Thoracic aorta (tissue), 2 donors: ENCODE data around the gene CAD. TPM values are rescaled to one million over a fixed set of nuclear protein-coding genes. Genes with fewer than 3 reads are reported as not detected.

ENCODE experiments used
- ATAC-seq: fragments of 150-250 bp; one replicate; pipeline ENCODE4 v1.8.0; 2017; ENCODE audit warnings: low read depth; ENCODE audit not compliant: insufficient number of reproducible peaks, low FRiP score
- DNase-seq: peaks from one replicate; pipeline ENCODE4 v3.0.0-alpha.2; 2020; ENCODE audit warnings: low spot score
- H3K27ac ChIP-seq, 2 donors: fragments of 200-600 bp; sonication (generic); 1 replicate in 1 of 2; 2 replicates in 1 of 2; pipeline ENCODE4 v1.5.1; 2016; ENCODE audit warnings: mild to moderate bottlenecking in 2 of 2, moderate library complexity in 2 of 2
- H3K27me3 ChIP-seq: fragments of 200-600 bp; sonication (generic); replicated peaks from 2 replicates; pipeline ENCODE4 v1.6.0; 2016; ENCODE audit warnings: mild to moderate bottlenecking; ENCODE audit not compliant: insufficient read depth
- H3K36me3 ChIP-seq: fragments of 200-600 bp; sonication (generic); one replicate; pipeline ENCODE4 v1.5.1; 2016
- H3K4me1 ChIP-seq, 2 donors: fragments of 200-600 bp; sonication (generic); 1 replicate in 1 of 2; 2 replicates in 1 of 2; pipeline versions ENCODE4 v1.5.1 to v1.6.0; 2016; ENCODE audit warnings: low read depth in 2 of 2, mild to moderate bottlenecking in 1 of 2; ENCODE audit not compliant: control insufficient read depth in 1 of 2
- H3K4me3 ChIP-seq: fragments of 200-600 bp; sonication (generic); 2 replicates; pipeline ENCODE4 v1.5.1; 2016; ENCODE audit warnings: mild to moderate bottlenecking
- H3K9me3 ChIP-seq: fragments of 200-600 bp; sonication (generic); 2 replicates; pipeline ENCODE4 v1.5.1; 2016
- CTCF ChIP-seq: fragments of 200-600 bp; sonication (generic); IDR thresholded peaks from one replicate; pipeline ENCODE4 v1.5.1; 2019; ENCODE audit warnings: antibody characterized with exemption
- total RNA-seq, 2 donors: library from RNA; depleted of rRNA; stranded (reverse); fragments of >200 nt; gene quantifications; one replicate each; pipeline versions ENCODE4 v1.1.0 to v1.2.3, GENCODE V29; 2016

CAD gene
- total RNA-seq, 2 donors from 2014 or later, result 16.2 to 25.0 TPM

GRCh38 chr2:27243391-27244130 lies 26.4 kb downstream of the CAD start:
- Histone ChIP-seq H3K27ac (no peak overlapping the region), H3K4me1 (no peaks in the 10 kb centered on the region), H3K27me3 (no peaks in the 10 kb centered on the region), H3K9me3 (no peaks in the 10 kb centered on the region), H3K36me3 (peaks cover 32% of the 10 kb centered on the region), H3K4me3 (no peak overlapping the region)
- no peak for ATAC-seq
- no peak for DNase-seq
- TF ChIP-seq CTCF, result no peak

DNA sequence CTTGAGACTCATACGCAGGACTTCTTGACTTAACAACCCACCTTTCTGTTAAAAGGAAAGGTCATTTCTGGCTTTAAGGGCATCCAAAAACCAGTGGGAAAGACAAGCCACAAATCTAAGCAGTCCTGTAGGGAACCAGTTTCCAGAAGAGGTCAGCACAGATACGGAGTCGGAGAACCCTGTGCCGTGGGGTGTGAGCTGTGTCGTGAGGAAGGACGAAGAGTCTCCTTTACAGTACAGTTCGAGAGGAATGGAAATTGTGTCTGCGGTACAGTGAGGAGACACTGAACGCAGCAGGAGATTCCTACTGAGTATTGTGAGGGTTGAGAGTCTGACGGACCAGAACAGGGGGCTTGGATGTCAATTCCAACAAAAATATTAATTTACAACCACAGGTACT lies 27.9 kb downstream of the CAD start:
- Histone ChIP-seq H3K4me1 (peaks cover 3 to 14% of the 10 kb centered on the region in 2 donors), H3K9me3 (no peaks in the 10 kb centered on the region), H3K27ac (no peak overlapping the region), H3K27me3 (no peaks in the 10 kb centered on the region), H3K4me3 (no peak overlapping the region), H3K36me3 (peaks cover 20% of the 10 kb centered on the region)
- no peak for ATAC-seq
- DNase-seq, result no peak
- TF ChIP-seq CTCF, result no peak

DNA sequence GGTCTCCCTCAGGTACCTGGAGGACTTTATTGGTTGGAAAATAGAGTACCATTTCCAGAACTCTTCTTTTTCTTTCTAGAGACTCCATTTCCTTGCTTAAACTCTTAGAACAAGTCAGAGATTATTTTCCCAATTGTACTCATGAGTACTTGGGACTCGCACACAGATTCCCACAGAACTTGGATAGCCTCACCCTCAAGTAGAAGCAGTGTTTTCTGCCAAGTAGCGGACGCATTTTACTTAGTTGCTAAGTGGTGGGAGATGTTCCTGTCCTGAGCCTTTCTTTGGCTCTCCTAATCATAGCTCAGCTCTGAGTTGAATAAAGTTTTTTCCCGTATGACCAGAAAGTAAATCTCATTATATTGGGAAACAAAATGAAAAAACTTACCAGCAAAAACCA lies 28.5 kb downstream of the CAD start:
- Histone ChIP-seq H3K27ac (no peak overlapping the region), H3K9me3 (no peaks in the 10 kb centered on the region), H3K36me3 (peaks cover 17% of the 10 kb centered on the region), H3K4me1 (peaks cover 3 to 18% of the 10 kb centered on the region in 2 donors), H3K4me3 (no peak overlapping the region), H3K27me3 (no peaks in the 10 kb centered on the region)
- DNase-seq (no peak), ATAC-seq (no peak)
- no peak for TF ChIP-seq CTCF

DNA sequence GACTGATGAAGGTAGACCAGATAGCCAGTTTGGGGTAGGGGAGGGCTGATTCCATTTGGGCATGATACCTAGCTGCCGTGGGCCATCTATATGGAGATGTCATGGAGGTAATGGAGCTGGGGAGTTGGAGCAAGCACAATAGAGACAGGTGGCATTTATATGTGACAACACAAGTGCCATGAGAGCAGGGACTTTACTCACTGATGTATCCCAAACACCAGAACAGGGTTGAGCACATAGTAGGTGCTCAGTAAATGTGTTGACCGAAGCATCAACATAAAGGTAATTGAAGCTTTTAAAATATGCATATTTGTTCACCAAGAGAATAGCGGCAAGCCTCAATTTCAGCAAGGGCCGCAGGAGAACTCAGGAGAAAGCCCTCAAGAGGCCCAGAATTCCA lies 30.7 kb downstream of the CAD start:
- H3K36me3 ChIP-seq, result peaks cover 7% of the 10 kb centered on the region
- no peaks in the 10 kb centered on the region for H3K27me3 ChIP-seq
- H3K9me3 ChIP-seq, result no peaks in the 10 kb centered on the region
- TF ChIP-seq CTCF, result no peak
- DNase-seq (no peak), ATAC-seq (no peak)
- peaks cover 3 to 18% of the 10 kb centered on the region in 2 donors for H3K4me1 ChIP-seq
- H3K27ac ChIP-seq, result no peak overlapping the region
- no peak overlapping the region for H3K4me3 ChIP-seq

DNA sequence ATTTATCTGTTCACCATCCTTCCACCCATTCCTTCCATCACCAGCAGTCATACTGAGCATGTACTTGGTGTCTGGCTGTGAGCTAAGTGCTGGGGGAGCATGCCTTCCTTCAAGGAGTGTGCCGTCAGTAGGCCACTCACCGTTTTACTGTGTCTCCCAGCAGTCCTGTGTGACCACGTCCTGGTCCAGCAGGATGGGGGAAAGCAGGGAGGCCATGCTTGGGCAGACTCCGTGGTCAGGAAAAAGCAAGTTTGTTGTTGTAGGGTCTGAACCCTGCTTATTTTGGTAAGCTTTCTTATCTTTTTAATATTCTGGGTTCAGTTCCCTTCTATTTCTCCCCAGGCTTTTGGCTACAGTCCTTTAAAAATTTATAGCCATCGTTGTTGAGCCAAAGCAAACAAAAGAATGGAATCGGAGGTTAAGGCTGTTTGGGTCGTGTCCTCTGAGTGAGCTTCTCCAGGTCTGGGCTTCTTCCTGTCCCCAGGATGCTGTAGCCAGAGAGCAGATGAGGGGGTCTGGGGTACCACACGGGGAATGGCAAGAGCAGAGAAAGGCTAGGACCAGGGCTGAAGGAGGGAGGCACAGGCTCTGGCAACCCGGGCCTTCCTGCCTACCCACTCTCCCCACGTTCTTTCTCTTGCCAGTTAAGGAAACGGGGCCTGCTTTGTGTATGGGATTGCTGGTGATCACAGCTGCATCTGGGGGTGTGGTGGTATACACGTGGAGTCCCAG lies 32.2 kb downstream of the CAD start:
- DNase-seq, result no peak
- H3K27ac ChIP-seq, result peak overlapping the region; percentile 19 to 37
- no peak for ATAC-seq
- no peaks in the 10 kb centered on the region for H3K9me3 ChIP-seq
- no peaks in the 10 kb centered on the region for H3K36me3 ChIP-seq
- no peaks in the 10 kb centered on the region for H3K27me3 ChIP-seq
- H3K4me1 ChIP-seq, result peaks cover 3 to 18% of the 10 kb centered on the region in 2 donors
- no peak overlapping the region for H3K4me3 ChIP-seq
- no peak for TF ChIP-seq CTCF
